NT2/D1 (cell line): ENCODE measurements around the gene ASB18.
"Not testable (repeated sequence)": the region's sequence is repeated elsewhere in the genome, so short reads cannot be mapped to it uniquely, and the experiment has no call there.

Experiments
- DNase-seq: peaks from one replicate; pipeline ENCODE4 v3.0.0-alpha.2; 2011; ENCODE audit warnings: low read depth, low spot score
- H3K27me3 ChIP-seq: 2 replicates; pipeline ENCODE4 v1.6.0; 2011; ENCODE audit warnings: mild to moderate bottlenecking; ENCODE audit not compliant: insufficient read length, insufficient read depth
- H3K36me3 ChIP-seq: 2 replicates; pipeline ENCODE4 v1.6.1; 2011; ENCODE audit warnings: mild to moderate bottlenecking, low read length, mixed read lengths; ENCODE audit not compliant: insufficient read depth, insufficient read length
- H3K4me1 ChIP-seq: 2 replicates; pipeline ENCODE4 v1.5.1; 2011; ENCODE audit not compliant: insufficient read depth, insufficient read length
- H3K4me3 ChIP-seq: 2 replicates; pipeline ENCODE4 v1.5.1; 2011; ENCODE audit warnings: low read depth; ENCODE audit not compliant: insufficient read length
- H3K9ac ChIP-seq: 2 replicates; pipeline ENCODE4 v1.6.0; 2011; ENCODE audit warnings: low read depth; ENCODE audit not compliant: insufficient read length
- H3K9me3 ChIP-seq: 2 replicates; pipeline ENCODE4 v1.5.1; 2011; ENCODE audit warnings: mild to moderate bottlenecking, low read length; ENCODE audit not compliant: insufficient read depth
- SUZ12 ChIP-seq: IDR thresholded peaks from 2 replicates; pipeline ENCODE4 v1.6.1; 2011; ENCODE audit not compliant: insufficient read length, insufficient read depth; ENCODE audit errors: extremely low read depth
- YY1 ChIP-seq: IDR thresholded peaks from 2 replicates; pipeline ENCODE4 v1.6.1; 2011; ENCODE audit not compliant: insufficient read length, insufficient read depth
- ZNF274 ChIP-seq: IDR thresholded peaks from 2 replicates; pipeline ENCODE4 v1.6.1; 2011; ENCODE audit warnings: mild to moderate bottlenecking, low read depth, low read length

The ASB18 gene

GRCh38 chr2:236291476-236291875 lies 27.3 kb upstream of the ASB18 start:
- no peak for DNase-seq
- H3K4me3 ChIP-seq: no peak overlapping the region
- H3K4me1 ChIP-seq: no peaks in the 10 kb centered on the region
- H3K9ac ChIP-seq: no peak overlapping the region
- no peak for TF ChIP-seq YY1
- no peak for TF ChIP-seq SUZ12
- no peak for TF ChIP-seq ZNF274
- no peaks in the 10 kb centered on the region for H3K36me3 ChIP-seq
- no peaks in the 10 kb centered on the region for H3K27me3 ChIP-seq
- H3K9me3 ChIP-seq: no peaks in the 10 kb centered on the region

GRCh38 chr2:236290742-236291425 lies 26.7 kb upstream of the ASB18 start:
- Histone ChIP-seq H3K4me1 (no peaks in the 10 kb centered on the region), H3K9me3 (no peaks in the 10 kb centered on the region), H3K9ac (no peak overlapping the region), H3K4me3 (no peak overlapping the region), H3K27me3 (no peaks in the 10 kb centered on the region), H3K36me3 (no peaks in the 10 kb centered on the region)
- DNase-seq: no peak
- no peak for TF ChIP-seq YY1
- TF ChIP-seq SUZ12: no peak
- TF ChIP-seq ZNF274: no peak

- no peak for TF ChIP-seq YY1
- TF ChIP-seq ZNF274: no peak
- no peak for TF ChIP-seq SUZ12
- H3K36me3 ChIP-seq: no peaks in the 10 kb centered on the region
- no peaks in the 10 kb centered on the region; the same call in 1 of the 2 replicates for H3K9me3 ChIP-seq
- no peak overlapping the region for H3K9ac ChIP-seq
- no peaks in the 10 kb centered on the region for H3K4me1 ChIP-seq
- no peak overlapping the region for H3K4me3 ChIP-seq
- no peak for DNase-seq
- H3K27me3 ChIP-seq: no peaks in the 10 kb centered on the region
Measured at GRCh38 chr2:236289766-236290462, 25.7 kb upstream of the ASB18 start.

GRCh38 chr2:236288373-236288772 lies 24.2 kb upstream of the ASB18 start:
- H3K9ac ChIP-seq, H3K4me1 ChIP-seq, H3K9me3 ChIP-seq, H3K27me3 ChIP-seq, DNase-seq, H3K36me3 ChIP-seq, H3K4me3 ChIP-seq: not testable (repeated sequence)

- TF ChIP-seq ZNF274 (no peak), SUZ12 (no peak), YY1 (no peak)
- no peak overlapping the region for H3K9ac ChIP-seq
- H3K27me3 ChIP-seq: no peaks in the 10 kb centered on the region
- no peaks in the 10 kb centered on the region for H3K4me1 ChIP-seq
- H3K4me3 ChIP-seq: no peak overlapping the region
- no peaks in the 10 kb centered on the region; the same call in 1 of the 2 replicates for H3K9me3 ChIP-seq
- DNase-seq: no peak
- no peaks in the 10 kb centered on the region for H3K36me3 ChIP-seq
Measured at GRCh38 chr2:236287656-236288055, 23.4 kb upstream of the ASB18 start.

GRCh38 chr2:236286873-236287545 lies 22.8 kb upstream of the ASB18 start:
- Histone ChIP-seq H3K27me3 (no peaks in the 10 kb centered on the region), H3K9me3 (no peaks in the 10 kb centered on the region; the same call in 1 of the 2 replicates), H3K4me1 (no peaks in the 10 kb centered on the region), H3K4me3 (no peak overlapping the region), H3K9ac (no peak overlapping the region), H3K36me3 (no peaks in the 10 kb centered on the region)
- no peak for DNase-seq
- TF ChIP-seq SUZ12 (no peak), ZNF274 (no peak), YY1 (no peak)

GRCh38 chr2:236284208-236284607 lies 20.0 kb upstream of the ASB18 start:
- TF ChIP-seq SUZ12 (no peak), YY1 (no peak), ZNF274 (no peak)
- no peaks in the 10 kb centered on the region; the same call in 1 of the 2 replicates for H3K9me3 ChIP-seq

More at GRCh38 chr2:236284208-236284607, 20.0 kb upstream of the ASB18 start:
- H3K9ac ChIP-seq: no peak overlapping the region
- DNase-seq: no peak
- no peaks in the 10 kb centered on the region for H3K36me3 ChIP-seq
- H3K27me3 ChIP-seq: no peaks in the 10 kb centered on the region
- no peak overlapping the region for H3K4me3 ChIP-seq
- H3K4me1 ChIP-seq: no peaks in the 10 kb centered on the region
